ENCODE measurements around the gene DPRX. TPM values are rescaled to one million over a fixed set of nuclear protein-coding genes. Genes with fewer than 3 reads are reported as not detected.
"Not testable (repeated sequence)": the region's sequence is repeated elsewhere in the genome, so short reads cannot be mapped to it uniquely, and the experiment has no call there.

The DPRX gene
- total RNA-seq, 1 donor from 2014 or later = not detected

DNA sequence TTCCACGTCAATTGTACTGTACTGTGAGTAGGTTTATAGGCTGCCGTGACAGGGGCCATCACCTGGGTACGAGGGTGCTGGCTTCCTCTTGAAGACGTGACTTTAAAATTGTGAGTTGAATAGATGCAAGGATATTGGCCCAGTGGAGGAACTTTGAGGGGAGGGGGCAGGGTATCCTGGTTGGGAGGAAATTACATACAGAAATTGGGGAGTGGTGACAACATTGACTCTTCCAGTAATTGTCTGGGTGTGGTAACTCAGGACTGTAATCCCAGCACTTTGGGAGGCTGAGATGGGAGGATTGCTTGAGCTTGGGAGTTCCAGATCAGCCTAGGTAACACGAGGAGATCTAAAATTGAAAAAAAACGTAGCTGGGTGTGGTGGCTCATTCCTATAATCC lies 30.4 kb downstream of the DPRX start:
- TF ChIP-seq, protein P1, sequence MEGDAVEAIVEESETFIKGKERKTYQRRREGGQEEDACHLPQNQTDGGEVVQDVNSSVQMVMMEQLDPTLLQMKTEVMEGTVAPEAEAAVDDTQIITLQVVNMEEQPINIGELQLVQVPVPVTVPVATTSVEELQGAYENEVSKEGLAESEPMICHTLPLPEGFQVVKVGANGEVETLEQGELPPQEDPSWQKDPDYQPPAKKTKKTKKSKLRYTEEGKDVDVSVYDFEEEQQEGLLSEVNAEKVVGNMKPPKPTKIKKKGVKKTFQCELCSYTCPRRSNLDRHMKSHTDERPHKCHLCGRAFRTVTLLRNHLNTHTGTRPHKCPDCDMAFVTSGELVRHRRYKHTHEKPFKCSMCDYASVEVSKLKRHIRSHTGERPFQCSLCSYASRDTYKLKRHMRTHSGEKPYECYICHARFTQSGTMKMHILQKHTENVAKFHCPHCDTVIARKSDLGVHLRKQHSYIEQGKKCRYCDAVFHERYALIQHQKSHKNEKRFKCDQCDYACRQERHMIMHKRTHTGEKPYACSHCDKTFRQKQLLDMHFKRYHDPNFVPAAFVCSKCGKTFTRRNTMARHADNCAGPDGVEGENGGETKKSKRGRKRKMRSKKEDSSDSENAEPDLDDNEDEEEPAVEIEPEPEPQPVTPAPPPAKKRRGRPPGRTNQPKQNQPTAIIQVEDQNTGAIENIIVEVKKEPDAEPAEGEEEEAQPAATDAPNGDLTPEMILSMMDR (conservative IDR thresholded peaks at IDR 0.05; ENCODE audit: low read depth, low read length) = no peak
- no peak overlapping the region for H3K4me3 ChIP-seq (ENCODE audit: low read depth, low read length)
- no peak for DNase-seq (ENCODE audit: low read depth)

- no peak overlapping the region for H3K4me3 ChIP-seq (ENCODE audit: low read depth, low read length)
- TF ChIP-seq, protein P1 (conservative IDR thresholded peaks at IDR 0.05; ENCODE audit: low read depth, low read length) = no peak
- DNase-seq (ENCODE audit: low read depth) = no peak
Observed at GRCh38 chr19:53664152-53664551, 32.4 kb downstream of the DPRX start.

DNA sequence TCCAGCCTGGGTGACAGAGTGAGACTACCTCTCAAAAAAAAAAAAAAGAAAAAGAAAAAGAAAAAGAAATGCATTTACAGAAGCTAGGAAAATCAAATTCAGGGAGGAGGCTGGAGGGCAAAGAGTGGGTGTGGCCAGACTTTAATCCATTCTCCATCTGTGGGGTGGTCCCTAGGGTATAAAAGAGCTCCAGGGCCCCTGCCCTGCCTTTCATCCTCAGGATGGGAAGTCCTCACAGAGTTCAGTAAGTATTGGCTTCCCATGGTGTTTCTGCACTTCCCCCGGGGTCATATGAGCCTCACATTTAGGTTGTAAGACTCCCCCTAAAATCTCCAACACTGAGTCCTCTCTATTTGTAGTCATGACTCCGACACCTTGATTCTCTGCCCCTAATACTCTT lies 33.0 kb downstream of the DPRX start:
- H3K4me3 ChIP-seq (ENCODE audit: low read depth, low read length) = no peak overlapping the region
- TF ChIP-seq, protein P1 (conservative IDR thresholded peaks at IDR 0.05; ENCODE audit: low read depth, low read length) = no peak
- DNase-seq (ENCODE audit: low read depth) = no peak

DNA sequence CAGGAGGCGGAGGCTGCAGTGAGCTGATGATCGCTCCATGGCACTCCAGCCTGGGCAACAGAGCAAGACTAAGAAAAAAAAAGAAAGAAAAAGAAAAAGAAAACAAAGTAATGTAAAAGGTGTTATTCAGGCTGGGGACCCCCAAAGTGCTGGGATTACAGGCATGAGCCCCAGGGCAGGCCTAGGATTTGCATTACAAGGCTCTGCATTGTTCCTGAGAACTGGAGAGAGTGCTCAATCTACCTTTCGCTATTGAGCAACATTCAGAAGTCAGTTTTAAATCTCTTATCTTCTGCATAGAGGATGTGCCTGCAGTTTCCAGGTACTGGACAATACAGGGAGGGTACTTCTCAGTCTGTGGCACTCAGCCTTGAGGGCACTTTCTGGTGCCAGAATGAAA lies 34.5 kb downstream of the DPRX start:
- not testable (repeated sequence) for DNase-seq (ENCODE audit: low read depth); H3K4me3 ChIP-seq (ENCODE audit: low read depth, low read length)

DNA sequence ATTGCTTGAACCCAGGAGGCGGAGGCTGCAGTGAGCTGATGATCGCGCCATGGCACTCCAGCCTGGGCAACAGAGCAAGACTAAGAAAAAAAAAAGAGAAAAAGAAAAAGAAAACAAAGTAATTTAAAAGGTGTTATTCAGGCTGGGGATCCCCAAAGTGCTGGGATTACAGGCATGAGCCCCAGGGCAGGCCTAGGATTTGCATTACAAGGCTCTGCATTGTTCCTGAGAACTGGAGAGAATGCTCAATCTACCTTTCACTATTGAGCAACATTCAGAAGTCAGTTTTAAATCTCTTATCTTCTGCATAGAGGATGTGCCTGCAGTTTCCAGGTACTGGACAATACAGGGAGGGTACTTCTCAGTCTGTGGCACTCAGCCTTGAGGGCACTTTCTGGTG lies 37.0 kb downstream of the DPRX start:
- DNase-seq (ENCODE audit: low read depth); H3K4me3 ChIP-seq (ENCODE audit: low read depth, low read length): not testable (repeated sequence)

DNA sequence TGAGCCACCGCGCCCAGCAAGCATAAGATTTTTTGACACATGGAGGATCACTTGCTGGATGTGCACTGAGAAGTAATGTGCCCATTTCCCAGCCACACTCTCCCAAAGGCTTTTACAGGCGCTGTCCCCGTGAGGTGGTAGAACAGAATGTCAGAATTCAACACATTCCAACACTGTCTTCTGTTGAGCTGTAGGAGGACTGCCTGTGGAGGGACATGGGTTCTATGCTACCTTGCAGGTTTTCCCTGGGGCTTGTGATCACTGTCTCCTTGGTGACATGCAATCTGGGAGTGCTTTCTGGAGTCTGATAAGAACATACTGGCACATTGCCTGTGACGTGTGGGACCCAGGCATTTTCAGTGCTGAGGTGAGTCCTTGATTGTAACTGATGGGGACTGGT lies 38.5 kb downstream of the DPRX start:
- TF ChIP-seq, protein P1 (conservative IDR thresholded peaks at IDR 0.05; ENCODE audit: low read depth, low read length) = no peak
- H3K4me3 ChIP-seq (ENCODE audit: low read depth, low read length) = no peak overlapping the region
- no peak for DNase-seq (ENCODE audit: low read depth)

- no peak for DNase-seq (ENCODE audit: low read depth)
- no peak overlapping the region for H3K4me3 ChIP-seq (ENCODE audit: low read depth, low read length)
- TF ChIP-seq, protein P1 (conservative IDR thresholded peaks at IDR 0.05; ENCODE audit: low read depth, low read length) = no peak
Observed at GRCh38 chr19:53671663-53672062, 39.9 kb downstream of the DPRX start.

Other genes starting within 250 kb of the DPRX start
- gene ZNF765, start 236.8 kb upstream of the DPRX start, total RNA-seq = 5.1 and 5.5 TPM in 2 replicates
- gene ZNF761, start 200.0 kb upstream of the DPRX start, total RNA-seq = 4.4 and 6.1 TPM in 2 replicates
- 2.6 and 4.6 TPM in 2 replicates for gene ZNF813, start 164.3 kb upstream of the DPRX start, total RNA-seq
- gene ZNF331, start 93.9 kb upstream of the DPRX start, total RNA-seq = 5.3 and 6.1 TPM in 2 replicates
- not detected in 2 replicates for gene NLRP12, start 192.3 kb downstream of the DPRX start, total RNA-seq
- gene MYADM, start 235.9 kb downstream of the DPRX start, total RNA-seq = 48.7 and 59.5 TPM in 2 replicates

Data from epithelial cell of proximal tubule (primary cell).